H9 (cell line): ENCODE results near the gene SLC35F3. TPM values are rescaled to one million over a fixed set of nuclear protein-coding genes. Genes with fewer than 3 reads are reported as not detected.

Source experiments
- DNase-seq: peaks from one replicate; pipeline ENCODE4 v3.0.0-alpha.2; 2017
- H2AFZ ChIP-seq: one replicate; pipeline ENCODE4 v1.6.1; 2013; ENCODE audit warnings: mild to moderate bottlenecking, low read length, control low read depth, moderate library complexity
- H2AK5ac ChIP-seq: 2 replicates; pipeline ENCODE4 v1.6.1; 2013; ENCODE audit warnings: low read length, control low read depth, mixed read lengths; ENCODE audit not compliant: insufficient read length
- H2BK120ac ChIP-seq: one replicate; pipeline ENCODE4 v1.6.1; 2013; ENCODE audit warnings: low read depth, mild to moderate bottlenecking, low read length, control low read depth, inconsistent platforms; ENCODE audit not compliant: poor library complexity, severe bottlenecking
- H2BK12ac ChIP-seq: 2 replicates; pipeline ENCODE4 v1.6.1; 2013; ENCODE audit warnings: low read length, control low read depth, mixed read lengths, low read depth; ENCODE audit not compliant: insufficient read length
- H2BK15ac ChIP-seq: 2 replicates; pipeline ENCODE4 v1.6.1; 2013; ENCODE audit warnings: low read depth, low read length, control low read depth
- H2BK20ac ChIP-seq: one replicate; pipeline ENCODE4 v1.6.1; 2013; ENCODE audit warnings: low read depth, mild to moderate bottlenecking, low read length, control low read depth, inconsistent platforms; ENCODE audit not compliant: poor library complexity, severe bottlenecking
- H2BK5ac ChIP-seq: 2 replicates; pipeline ENCODE4 v1.6.1; 2013; ENCODE audit warnings: low read length, control low read depth, mixed read lengths; ENCODE audit not compliant: insufficient read length
- H3K14ac ChIP-seq: 2 replicates; pipeline ENCODE4 v1.6.1; 2013; ENCODE audit warnings: low read length, control low read depth; ENCODE audit not compliant: insufficient read depth
- H3K18ac ChIP-seq: 2 replicates; pipeline ENCODE4 v1.6.1; 2013; ENCODE audit warnings: low read depth, mild to moderate bottlenecking, mixed read lengths, low read length, control low read depth; ENCODE audit not compliant: insufficient read length
- H3K23ac ChIP-seq: 2 replicates; pipeline ENCODE4 v1.6.1; 2013; ENCODE audit warnings: low read length, control low read depth, mixed read lengths, low read depth; ENCODE audit not compliant: insufficient read length
- H3K23me2 ChIP-seq: 2 replicates; pipeline ENCODE4 v1.6.1; 2013; ENCODE audit warnings: low read depth, mild to moderate bottlenecking, mixed read lengths, low read length, control low read depth; ENCODE audit not compliant: insufficient read length, poor library complexity, severe bottlenecking
- H3K27ac ChIP-seq: 2 replicates; pipeline ENCODE4 v1.5.1; 2013; ENCODE audit warnings: low read length, control low read depth, mixed read lengths, low read depth; ENCODE audit not compliant: insufficient read length
- H3K27me3 ChIP-seq: 2 replicates; pipeline ENCODE4 v1.6.1; 2013; ENCODE audit warnings: low read length, control low read depth, inconsistent platforms; ENCODE audit not compliant: insufficient read depth
- H3K4ac ChIP-seq: 2 replicates; pipeline ENCODE4 v1.6.1; 2013; ENCODE audit warnings: low read depth, mild to moderate bottlenecking, control low read depth, inconsistent platforms, low read length, moderate library complexity
- H3K4me1 ChIP-seq: 2 replicates; pipeline ENCODE4 v1.6.1; 2013; ENCODE audit warnings: low read length, control low read depth, inconsistent platforms; ENCODE audit not compliant: insufficient read depth
- H3K4me2 ChIP-seq: 2 replicates; pipeline ENCODE4 v1.6.1; 2013; ENCODE audit warnings: low read length, control low read depth, mixed read lengths; ENCODE audit not compliant: insufficient read length, insufficient read depth
- H3K56ac ChIP-seq: 2 replicates; pipeline ENCODE4 v1.6.1; 2013; ENCODE audit warnings: low read depth, mild to moderate bottlenecking, mixed read lengths, low read length, control low read depth; ENCODE audit not compliant: insufficient read length
- H3K79me1 ChIP-seq: 2 replicates; pipeline ENCODE4 v1.6.1; 2013; ENCODE audit warnings: low read depth, mild to moderate bottlenecking, moderate library complexity, low read length, control low read depth, inconsistent platforms; ENCODE audit not compliant: insufficient read depth, poor library complexity, severe bottlenecking
- H3K79me2 ChIP-seq: 2 replicates; pipeline ENCODE4 v1.6.1; 2013; ENCODE audit warnings: low read length, control low read depth, inconsistent platforms; ENCODE audit not compliant: insufficient read depth
- H3K9ac ChIP-seq: 2 replicates; pipeline ENCODE4 v1.6.1; 2013; ENCODE audit warnings: low read length, control low read depth, mixed read lengths; ENCODE audit not compliant: insufficient read length; ENCODE audit errors: extremely low read depth
- H3K9me3 ChIP-seq: one replicate; pipeline ENCODE4 v1.6.1; 2013; ENCODE audit warnings: low read depth, low read length, inconsistent platforms; ENCODE audit not compliant: control insufficient read depth
- H3T11ph ChIP-seq: one replicate; pipeline ENCODE4 v1.6.1; 2013; ENCODE audit warnings: mild to moderate bottlenecking, low read length, control low read depth, inconsistent platforms
- H4K20me1 ChIP-seq: one replicate; pipeline ENCODE4 v1.6.1; 2013; ENCODE audit not compliant: control insufficient read depth, insufficient read length, insufficient read depth
- H4K5ac ChIP-seq: 2 replicates; pipeline ENCODE4 v1.6.1; 2013; ENCODE audit warnings: low read depth, mild to moderate bottlenecking, mixed read lengths, low read length, control low read depth; ENCODE audit not compliant: insufficient read length
- H4K8ac ChIP-seq: replicated peaks from 2 replicates; pipeline ENCODE4 v1.6.1; 2013; ENCODE audit warnings: low read length, control low read depth, mixed read lengths, low read depth; ENCODE audit not compliant: insufficient read length
- H4K91ac ChIP-seq: 2 replicates; pipeline ENCODE4 v1.6.1; 2013; ENCODE audit warnings: low read depth, mild to moderate bottlenecking, moderate library complexity, mixed read lengths, low read length, control low read depth; ENCODE audit not compliant: insufficient read length
- H3K27ac Mint-ChIP-seq, 3 experiments: 2 replicates in 2 of 3; 3 replicates in 1 of 3; pipeline ENCODE4 v1.8.0; 2020 to 2021; ENCODE audit warnings: mixed read lengths in 3 of 3, mild to moderate bottlenecking in 1 of 3, moderate library complexity in 1 of 3
- H3K27me3 Mint-ChIP-seq: 2 replicates; pipeline ENCODE4 v1.8.0; 2021; ENCODE audit warnings: low read depth, mild to moderate bottlenecking, moderate library complexity, mixed read lengths
- H3K36me3 Mint-ChIP-seq, 3 experiments: 2 replicates in 2 of 3; 3 replicates in 1 of 3; pipeline ENCODE4 v1.8.0; 2020 to 2021; ENCODE audit warnings: low read depth in 3 of 3, mixed read lengths in 3 of 3; ENCODE audit not compliant: insufficient read depth in 1 of 3
- H3K4me1 Mint-ChIP-seq, 2 experiments: 2 replicates each; pipeline ENCODE4 v1.8.0; 2020; ENCODE audit warnings: mixed read lengths in 2 of 2
- H3K4me3 Mint-ChIP-seq, 2 experiments: 2 replicates in 1 of 2; 3 replicates in 1 of 2; pipeline ENCODE4 v1.8.0; 2020 to 2021; ENCODE audit warnings: mild to moderate bottlenecking in 2 of 2, mixed read lengths in 2 of 2, moderate library complexity in 1 of 2
- H3K9me3 Mint-ChIP-seq, 2 experiments: 2 replicates in 1 of 2; 3 replicates in 1 of 2; pipeline ENCODE4 v1.8.0; 2020; ENCODE audit warnings: mild to moderate bottlenecking in 2 of 2, mixed read lengths in 2 of 2, moderate library complexity in 1 of 2
- CTCF ChIP-seq: fragments of 200-600 bp; sonication (generic); conservative IDR thresholded peaks from 3 replicates; pipeline ENCODE4 v1.8.0; 2021; ENCODE audit warnings: antibody characterized with exemption, mild to moderate bottlenecking
- WGBS: extraction: QIAGEN DNeasy Blood & Tissue Kit; methylation state at CpG from one replicate; pipeline ENCODE4 v1.1.7; 2013; ENCODE audit warnings: missing lambda C conversion rate, low lambda C conversion rate, mixed read lengths; ENCODE audit not compliant: insufficient read length; ENCODE audit errors: extremely low coverage; 5-methylcytosine and 5-hydroxymethylcytosine counted together
- total RNA-seq: library from RNA; stranded (reverse); gene quantifications from 2 replicates; pipeline ENCODE4 v1.2.1, GENCODE V29; 2021

The SLC35F3 gene
- total RNA-seq, 1 experiment from 2014 or later = 0.81 TPM

GRCh38 chr1:234262007-234262753 lies 357.7 kb downstream of the SLC35F3 start:
- no peak overlapping the region for H3K9ac ChIP-seq
- WGBS = no CpG with 5 or more reads among the region's 6 CpGs
- no peak overlapping the region for H3K18ac ChIP-seq
- no peaks in the 10 kb centered on the region for H3K23me2 ChIP-seq
- no peaks in the 10 kb centered on the region for H3K9me3 ChIP-seq
- no peak overlapping the region for H3K4me2 ChIP-seq
- H3K4ac ChIP-seq = no peak overlapping the region
- no peak overlapping the region for H3K23ac ChIP-seq
- no peak overlapping the region for H3K4me3 Mint-ChIP-seq
- peaks cover 0 to 7% (median 0%) of the 10 kb centered on the region in 3 experiments; a peak in 3 of 7 replicates for H3K36me3 Mint-ChIP-seq
- H2BK20ac ChIP-seq = no peak overlapping the region
- no peak overlapping the region for H4K91ac ChIP-seq
- H3K27me3 ChIP-seq = no peaks in the 10 kb centered on the region
- no peak overlapping the region for H2BK15ac ChIP-seq
- no peaks in the 10 kb centered on the region for H3K79me2 ChIP-seq
- H2AFZ ChIP-seq = no peak overlapping the region
- no peak overlapping the region for H2BK12ac ChIP-seq
- peaks cover 13 to 15% of the 10 kb centered on the region in 2 experiments for H3K4me1 Mint-ChIP-seq
- H3K27ac ChIP-seq = no peak overlapping the region
- H4K8ac ChIP-seq = no peak overlapping the region
- H3K56ac ChIP-seq = no peak overlapping the region
- H3K9me3 Mint-ChIP-seq = peaks cover 5% of the 10 kb centered on the region in 2 experiments; a peak in 2 of 5 replicates
- DNase-seq = no peak
- no peak overlapping the region for H3T11ph ChIP-seq
- no peak overlapping the region for H2BK5ac ChIP-seq
- no peak overlapping the region for H2AK5ac ChIP-seq
- peaks cover 3% of the 10 kb centered on the region; the same call in 1 of the 2 replicates for H3K4me1 ChIP-seq
- H3K27ac Mint-ChIP-seq = no peak overlapping the region
- peaks cover 4% of the 10 kb centered on the region for H3K27me3 Mint-ChIP-seq
- no peak for TF ChIP-seq CTCF
- H4K5ac ChIP-seq = no peak overlapping the region
- no peaks in the 10 kb centered on the region for H4K20me1 ChIP-seq
- H3K14ac ChIP-seq = no peak overlapping the region
- H2BK120ac ChIP-seq = no peak overlapping the region
- H3K79me1 ChIP-seq = no peaks in the 10 kb centered on the region
